Keratinocyte (primary cell): ENCODE data around the gene LSAMP.

ENCODE experiments used
- CTCF ChIP-seq, 3 experiments: IDR thresholded peaks in 1 of 3; conservative IDR thresholded peaks in 1 of 3; optimal IDR thresholded peaks in 1 of 3; 2 replicates in 2 of 3; 3 replicates in 1 of 3; pipeline versions ENCODE3 to v1.5.1; 2011; ENCODE audit warnings: low read length in 3 of 3, mild to moderate bottlenecking in 3 of 3, moderate library complexity in 2 of 3, control low read depth in 1 of 3, inconsistent platforms in 1 of 3; ENCODE audit not compliant: insufficient read depth in 2 of 3; ENCODE audit errors: extremely low read depth in 1 of 3
- EZH2 ChIP-seq: IDR thresholded peaks from one replicate; pipeline ENCODE4 v1.6.1; 2012; ENCODE audit warnings: inconsistent platforms, mild to moderate bottlenecking, low read length, moderate library complexity

GRCh38 chr3:115927197-115927596 is 518.1 kb downstream of the LSAMP start:
- TF ChIP-seq EZH2 (no peak), CTCF (optimal IDR thresholded peaks at IDR 0.05 in 1 of 3, IDR thresholded peaks at IDR 0.05 in 1 of 3, conservative IDR thresholded peaks at IDR 0.05 in 1 of 3; ENCODE audit: extremely low read depth in 1 of 3, insufficient read depth in 2 of 3, low read length in 3 of 3) (no peak)
